Endothelial cell of umbilical vein (primary cell): Measurements from ENCODE around the gene ZFP90. TPM values are rescaled to one million over a fixed set of nuclear protein-coding genes. Genes with fewer than 3 reads are reported as not detected.

Source experiments
- BruUV-seq: library from RNA; stranded (reverse); fragments of 400-500 nt; replicated peaks from 2 replicates; lab custom pipeline; 2021; lab: Mats Ljungman, UMichigan
- CTCF ChIA-PET: fragments of 300-600, 350-600 bp; sonication (Branson Sonifier 250); formaldehyde crosslinking; loops from one replicate; lab custom pipeline; 2021; ENCODE audit warnings: antibody characterized with exemption, inconsistent platforms; lab: Charles Lee
- POLR2A ChIA-PET: fragments of 300-600, 350-600 bp; sonication (Branson Sonifier 250); formaldehyde crosslinking; loops from one replicate; lab custom pipeline; 2021; ENCODE audit warnings: antibody characterized with exemption, inconsistent platforms; lab: Charles Lee
- DNase-seq: peaks from one replicate; pipeline ENCODE4 v3.0.0-alpha.2; 2011; ENCODE audit warnings: low read depth, low spot score
- FAIRE-seq: peaks from 2 replicates; lab custom pipeline; 2011; peaks lifted over from hg19 to GRCh38; lab: Jason Lieb, UNC
- H2AFZ ChIP-seq: 2 replicates; pipeline ENCODE4 v1.6.0; 2012; ENCODE audit warnings: low read depth, low read length, control low read depth, inconsistent platforms
- H3K27ac ChIP-seq: 2 replicates; pipeline ENCODE4 v1.5.1; 2011; ENCODE audit warnings: low read depth, mild to moderate bottlenecking, control low read depth, low read length, moderate library complexity; ENCODE audit not compliant: insufficient read depth
- H3K27me3 ChIP-seq, 2 experiments: 2 replicates each; pipeline versions ENCODE4 v1.6.0 to v1.6.1; 2011; ENCODE audit warnings: low read length in 2 of 2, mixed read lengths in 1 of 2; ENCODE audit not compliant: control insufficient read depth in 2 of 2, insufficient read depth in 2 of 2
- H3K36me3 ChIP-seq, 2 experiments: 2 replicates in 1 of 2; 3 replicates in 1 of 2; pipeline ENCODE4 v1.5.1; 2011; ENCODE audit warnings: low read length in 2 of 2, mild to moderate bottlenecking in 1 of 2, moderate library complexity in 1 of 2; ENCODE audit not compliant: control insufficient read depth in 2 of 2, insufficient read depth in 2 of 2; ENCODE audit errors: extremely low read depth in 1 of 2
- H3K4me1 ChIP-seq: 3 replicates; pipeline ENCODE4 v1.5.1; 2011; ENCODE audit warnings: mild to moderate bottlenecking, low read length; ENCODE audit not compliant: control insufficient read depth, insufficient read depth; ENCODE audit errors: extremely low read depth
- H3K4me2 ChIP-seq: 2 replicates; pipeline ENCODE4 v1.6.1; 2011; ENCODE audit warnings: low read length, control low read depth, mixed read lengths; ENCODE audit not compliant: insufficient read depth
- H3K4me3 ChIP-seq, 3 experiments: fragments of 200-600 bp in 1 of 3; sonication (generic), shearing (Covaris generic) in 1 of 3; replicated peaks in 1 of 3; 2 replicates each; pipeline ENCODE4 v1.5.1; 2011 to 2016; ENCODE audit warnings: control low read depth in 3 of 3, low read length in 3 of 3, mild to moderate bottlenecking in 2 of 3, inconsistent platforms in 1 of 3, low read depth in 1 of 3, moderate library complexity in 1 of 3; ENCODE audit not compliant: insufficient read depth in 1 of 3
- H3K79me2 ChIP-seq: 2 replicates; pipeline ENCODE4 v1.6.0; 2012; ENCODE audit warnings: low read length, inconsistent platforms; ENCODE audit not compliant: control insufficient read depth, insufficient read depth
- H3K9ac ChIP-seq: replicated peaks from 2 replicates; pipeline ENCODE3; 2011; ENCODE audit warnings: low read length, control low read depth; ENCODE audit not compliant: insufficient read depth; ENCODE audit errors: extremely low read depth
- H3K9me1 ChIP-seq: replicated peaks from 3 replicates; pipeline ENCODE4 v1.6.0; 2011; ENCODE audit warnings: mild to moderate bottlenecking, low read length; ENCODE audit not compliant: control insufficient read depth, insufficient read depth; ENCODE audit errors: extremely low read depth
- H3K9me3 ChIP-seq: replicated peaks from 2 replicates; pipeline ENCODE4 v1.5.1; 2012; ENCODE audit warnings: low read length, inconsistent platforms; ENCODE audit not compliant: control insufficient read depth, insufficient read depth
- H4K20me1 ChIP-seq: replicated peaks from 2 replicates; pipeline ENCODE3; 2011; ENCODE audit warnings: mild to moderate bottlenecking, low read length; ENCODE audit not compliant: control insufficient read depth, insufficient read depth; ENCODE audit errors: extremely low read depth
- CTCF ChIP-seq, 2 donors: IDR thresholded peaks; 1 replicate in 1 of 2; 2 replicates in 1 of 2; pipeline ENCODE4 v1.5.1; 2011; ENCODE audit warnings: low read length in 2 of 2, mild to moderate bottlenecking in 2 of 2, moderate library complexity in 2 of 2, control low read depth in 1 of 2, inconsistent platforms in 1 of 2, low read depth in 1 of 2; ENCODE audit not compliant: insufficient read depth in 1 of 2; ENCODE audit errors: extremely low read depth in 1 of 2
- EZH2 ChIP-seq: IDR thresholded peaks from 2 replicates; pipeline ENCODE4 v1.6.1; 2012; ENCODE audit warnings: borderline replicate concordance, low read depth, mild to moderate bottlenecking, moderate library complexity, low read length, inconsistent platforms; ENCODE audit not compliant: severe bottlenecking
- FOS ChIP-seq: IDR thresholded peaks from 2 replicates; pipeline ENCODE4 v1.6.1; 2011; ENCODE audit warnings: mild to moderate bottlenecking, low read length, moderate library complexity, borderline replicate concordance; ENCODE audit not compliant: insufficient read depth
- GATA2 ChIP-seq: IDR thresholded peaks from 2 replicates; pipeline ENCODE4 v1.7.0; 2011; ENCODE audit warnings: low read depth, mild to moderate bottlenecking, moderate library complexity, mixed read lengths, low read length; ENCODE audit not compliant: insufficient read length, insufficient read depth
- JUN ChIP-seq: IDR thresholded peaks from 2 replicates; pipeline ENCODE4 v1.6.1; 2011; ENCODE audit warnings: borderline replicate concordance, low read depth; ENCODE audit not compliant: insufficient read length, insufficient read depth
- MAX ChIP-seq: IDR thresholded peaks from 2 replicates; pipeline ENCODE4 v1.6.1; 2011; ENCODE audit not compliant: insufficient read depth, insufficient read length
- MYC ChIP-seq: IDR thresholded peaks from one replicate; pipeline ENCODE4 v1.6.1; 2011; ENCODE audit warnings: mild to moderate bottlenecking, low read depth, low read length
- POLR2A ChIP-seq: IDR thresholded peaks from 2 replicates; pipeline ENCODE4 v1.6.1; 2012; ENCODE audit warnings: low read depth, mild to moderate bottlenecking, control low read depth, low read length
- POLR2AphosphoS5 ChIP-seq: IDR thresholded peaks from 2 replicates; pipeline ENCODE4 v1.6.1; 2012; ENCODE audit warnings: low read depth, mild to moderate bottlenecking, control low read depth, low read length, moderate library complexity; ENCODE audit not compliant: insufficient read depth
- dilution Hi-C: fragments of 300-500 bp; cut with MboI; formaldehyde crosslinking; loops from one replicate; pipeline ENCODE4 v1.15.0; 2019; ENCODE audit warnings: low sequenced_read_pairs; ENCODE audit not compliant: extremely low pct_ligation_motif_present
- intact Hi-C: fragments of 100-400 bp; cut with micrococcal nuclease; formaldehyde crosslinking; loops from one replicate; pipeline ENCODE4 v1.10.0; 2022
- polyA plus RNA-seq, 4 experiments: library from polyadenylated mRNA; depleted of rRNA in 3 of 4; stranded (reverse) in 3 of 4; unstranded in 1 of 4; fragments of >200 nt; gene quantifications; 2 replicates each; pipeline versions ENCODE4 v1.2.1 to v1.2.3, GENCODE V29; 2011 to 2012; ENCODE audit warnings: missing spikeins in 1 of 4
- total RNA-seq: library from RNA; stranded (reverse); gene quantifications from 2 replicates; pipeline ENCODE4 v1.2.3, GENCODE V29; 2021

ZFP90 gene
- total and polyA plus RNA-seq, 2 donors (not counting 3 experiments of a cell fraction or from before 2014, with no cell fraction given), result 10.9 to 22.4 TPM

GRCh38 chr16:68517606-68518166, 21.4 kb upstream of the ZFP90 start:
- FAIRE-seq (no peak), DNase-seq (no peak)
- no peak overlapping the region for H3K4me3 ChIP-seq
- CTCF ChIA-PET, result no interaction called here
- dilution Hi-C loops, result no loop called here
- H3K27me3 ChIP-seq, result no peaks in the 10 kb centered on the region
- intact Hi-C loops, result no loop called here
- TF ChIP-seq CTCF (IDR thresholded peaks at IDR 0.05; ENCODE audit: extremely low read depth in 1 of 2, insufficient read depth in 1 of 2, low read depth in 1 of 2, low read length in 2 of 2) (no peak), MAX (no peak), GATA2 (no peak), FOS (no peak), POLR2AphosphoS5 (no peak), MYC (no peak), JUN (no peak), POLR2A (no peak), EZH2 (no peak)
- no peaks in the 10 kb centered on the region for H3K9me3 ChIP-seq
- no peak overlapping the region for H2AFZ ChIP-seq
- H3K27ac ChIP-seq, result no peak overlapping the region
- BruUV-seq, result no TSS peak
- H3K9me1 ChIP-seq, result no peaks in the 10 kb centered on the region
- no peaks in the 10 kb centered on the region for H4K20me1 ChIP-seq
- peaks cover 4% of the 10 kb centered on the region for H3K4me1 ChIP-seq
- no peak overlapping the region for H3K9ac ChIP-seq
- H3K79me2 ChIP-seq, result no peaks in the 10 kb centered on the region
- H3K36me3 ChIP-seq, result no peaks in the 10 kb centered on the region
- no peak overlapping the region for H3K4me2 ChIP-seq
- POLR2A ChIA-PET, result no interaction called here
